A673 (cell line): Measurements from ENCODE around the gene EPHB6.

ENCODE experiments used
- EZH2 ChIP-seq: fragments of 200-600 bp; sonication (generic); IDR thresholded peaks from 2 replicates; pipeline ENCODE4 v1.6.1; 2017; ENCODE audit warnings: borderline replicate concordance, low read depth, mild to moderate bottlenecking, mixed read lengths, antibody characterized with exemption, low read length; ENCODE audit not compliant: poor library complexity, severe bottlenecking
- TF ChIP-seq, protein P1 (sequence below): fragments of 300-800, 200-600 bp; sonication (generic); conservative IDR thresholded peaks from 2 replicates; pipeline ENCODE4 v1.5.1; 2017; ENCODE audit warnings: low read depth, mild to moderate bottlenecking, antibody characterized with exemption, low read length, moderate library complexity, mixed read lengths

DNA sequence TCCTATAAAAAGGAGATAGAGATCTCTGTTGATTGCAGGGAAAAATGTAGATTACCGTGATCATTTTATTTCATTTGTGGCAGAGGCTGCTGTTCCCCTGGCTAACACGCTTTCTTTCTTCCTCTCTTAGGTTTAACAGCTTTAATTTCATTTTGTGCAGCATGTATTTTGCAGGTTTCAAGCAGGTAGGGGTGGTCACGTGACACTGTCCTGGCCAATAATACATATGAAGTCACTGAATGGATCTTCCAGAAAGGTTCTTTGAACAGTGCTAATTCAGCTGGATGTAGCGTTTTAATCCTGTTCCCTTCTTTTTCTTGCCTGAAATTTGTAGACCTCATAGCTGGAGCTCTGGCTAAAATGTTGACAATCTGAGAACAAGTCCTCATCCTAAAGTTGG is 3.6 kb upstream of the EPHB6 start:
- TF ChIP-seq, protein P1, sequence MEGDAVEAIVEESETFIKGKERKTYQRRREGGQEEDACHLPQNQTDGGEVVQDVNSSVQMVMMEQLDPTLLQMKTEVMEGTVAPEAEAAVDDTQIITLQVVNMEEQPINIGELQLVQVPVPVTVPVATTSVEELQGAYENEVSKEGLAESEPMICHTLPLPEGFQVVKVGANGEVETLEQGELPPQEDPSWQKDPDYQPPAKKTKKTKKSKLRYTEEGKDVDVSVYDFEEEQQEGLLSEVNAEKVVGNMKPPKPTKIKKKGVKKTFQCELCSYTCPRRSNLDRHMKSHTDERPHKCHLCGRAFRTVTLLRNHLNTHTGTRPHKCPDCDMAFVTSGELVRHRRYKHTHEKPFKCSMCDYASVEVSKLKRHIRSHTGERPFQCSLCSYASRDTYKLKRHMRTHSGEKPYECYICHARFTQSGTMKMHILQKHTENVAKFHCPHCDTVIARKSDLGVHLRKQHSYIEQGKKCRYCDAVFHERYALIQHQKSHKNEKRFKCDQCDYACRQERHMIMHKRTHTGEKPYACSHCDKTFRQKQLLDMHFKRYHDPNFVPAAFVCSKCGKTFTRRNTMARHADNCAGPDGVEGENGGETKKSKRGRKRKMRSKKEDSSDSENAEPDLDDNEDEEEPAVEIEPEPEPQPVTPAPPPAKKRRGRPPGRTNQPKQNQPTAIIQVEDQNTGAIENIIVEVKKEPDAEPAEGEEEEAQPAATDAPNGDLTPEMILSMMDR: no peak
- TF ChIP-seq EZH2: no peak
